HepG2 (cell line): ENCODE results near the gene JHY.

Experiments used
- ATF7 ChIP-seq, 2 experiments: fragments of 450-650 bp in 1 of 2; sonication (generic) in 1 of 2; formaldehyde crosslinking in 1 of 2; IDR thresholded peaks; 2 replicates each; pipeline versions ENCODE4 v1.4.0 to v1.6.1; 2016 to 2020; ENCODE audit warnings: antibody characterized with exemption in 1 of 2, mild to moderate bottlenecking in 1 of 2, missing genetic modification reagents in 1 of 2
- ELF3 ChIP-seq: IDR thresholded peaks from 2 replicates; pipeline ENCODE4 v1.6.1; 2016; ENCODE audit warnings: missing genetic modification reagents, missing compliant biosample characterization
- FOXP4 ChIP-seq: sonication (generic); formaldehyde crosslinking; IDR thresholded peaks from 2 replicates; pipeline ENCODE4 v1.4.0; 2020; ENCODE audit warnings: missing genetic modification reagents
- POLR2A ChIP-seq, 2 experiments: IDR thresholded peaks; 2 replicates each; pipeline ENCODE4 v1.6.1; 2011; ENCODE audit warnings: low read depth in 2 of 2, low read length in 2 of 2, mild to moderate bottlenecking in 1 of 2, moderate library complexity in 1 of 2; ENCODE audit not compliant: insufficient read depth in 1 of 2
- STAT5B ChIP-seq: sonication (generic); formaldehyde crosslinking; IDR thresholded peaks from 2 replicates; pipeline ENCODE4 v1.4.0; 2020; ENCODE audit warnings: missing genetic modification reagents
- TP53 ChIP-seq: sonication (generic); formaldehyde crosslinking; conservative IDR thresholded peaks from 2 replicates; pipeline ENCODE4 v1.4.0; 2020; ENCODE audit warnings: missing genetic modification reagents
- TSC22D2 ChIP-seq: sonication (generic); formaldehyde crosslinking; IDR thresholded peaks from 2 replicates; pipeline ENCODE4 v1.5.1; 2020; ENCODE audit warnings: missing genetic modification reagents, mild to moderate bottlenecking, borderline replicate concordance
- ZBTB42 ChIP-seq: sonication (generic); formaldehyde crosslinking; IDR thresholded peaks from 2 replicates; pipeline ENCODE4 v1.5.0; 2020; ENCODE audit warnings: mild to moderate bottlenecking, missing genetic modification reagents
- ZNF274 ChIP-seq: sonication (generic); formaldehyde crosslinking; IDR thresholded peaks from 2 replicates; pipeline ENCODE4 v1.5.1; 2020; ENCODE audit warnings: mild to moderate bottlenecking, missing genetic modification reagents
- ZNF776 ChIP-seq: sonication (generic); formaldehyde crosslinking; IDR thresholded peaks from 2 replicates; pipeline ENCODE4 v1.4.0; 2020; ENCODE audit warnings: mild to moderate bottlenecking, missing genetic modification reagents
- TF ChIP-seq, protein P1 (sequence below): sonication (generic); formaldehyde crosslinking; IDR thresholded peaks from 2 replicates; pipeline ENCODE4 v1.5.0; 2020; ENCODE audit warnings: mild to moderate bottlenecking, missing genetic modification reagents, moderate library complexity

DNA sequence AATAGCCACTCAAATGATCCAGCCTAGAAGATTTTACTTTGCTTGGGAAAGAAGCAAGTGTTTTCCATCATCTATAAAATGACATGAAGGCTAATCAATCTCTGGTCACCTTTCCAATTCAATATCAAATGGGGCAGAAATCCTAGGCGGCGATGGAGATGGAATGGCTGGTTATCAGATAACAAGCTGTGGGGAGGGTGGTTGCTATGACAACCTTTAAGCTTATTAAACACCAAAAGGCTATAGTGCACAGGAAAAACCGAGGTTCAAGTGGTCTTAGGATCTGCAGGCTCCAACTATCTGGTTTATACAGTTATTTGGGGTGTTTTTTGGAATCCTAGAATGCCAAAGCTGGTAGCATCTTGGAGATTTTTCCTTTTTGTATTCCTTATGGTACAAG is 113.0 kb downstream of the JHY start:
- no peak for TF ChIP-seq ELF3 (CRISPR knock-in tag)
- no peak for TF ChIP-seq FOXP4 (CRISPR knock-in tag)
- no peak for TF ChIP-seq TP53 (CRISPR knock-in tag)
- no peak for TF ChIP-seq ZNF776 (CRISPR knock-in tag)
- TF ChIP-seq, protein P1, sequence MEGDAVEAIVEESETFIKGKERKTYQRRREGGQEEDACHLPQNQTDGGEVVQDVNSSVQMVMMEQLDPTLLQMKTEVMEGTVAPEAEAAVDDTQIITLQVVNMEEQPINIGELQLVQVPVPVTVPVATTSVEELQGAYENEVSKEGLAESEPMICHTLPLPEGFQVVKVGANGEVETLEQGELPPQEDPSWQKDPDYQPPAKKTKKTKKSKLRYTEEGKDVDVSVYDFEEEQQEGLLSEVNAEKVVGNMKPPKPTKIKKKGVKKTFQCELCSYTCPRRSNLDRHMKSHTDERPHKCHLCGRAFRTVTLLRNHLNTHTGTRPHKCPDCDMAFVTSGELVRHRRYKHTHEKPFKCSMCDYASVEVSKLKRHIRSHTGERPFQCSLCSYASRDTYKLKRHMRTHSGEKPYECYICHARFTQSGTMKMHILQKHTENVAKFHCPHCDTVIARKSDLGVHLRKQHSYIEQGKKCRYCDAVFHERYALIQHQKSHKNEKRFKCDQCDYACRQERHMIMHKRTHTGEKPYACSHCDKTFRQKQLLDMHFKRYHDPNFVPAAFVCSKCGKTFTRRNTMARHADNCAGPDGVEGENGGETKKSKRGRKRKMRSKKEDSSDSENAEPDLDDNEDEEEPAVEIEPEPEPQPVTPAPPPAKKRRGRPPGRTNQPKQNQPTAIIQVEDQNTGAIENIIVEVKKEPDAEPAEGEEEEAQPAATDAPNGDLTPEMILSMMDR (CRISPR knock-in tag) = no peak
- TF ChIP-seq TSC22D2 (CRISPR knock-in tag) = no peak
- TF ChIP-seq ZBTB42 (CRISPR knock-in tag) = no peak
- TF ChIP-seq STAT5B (CRISPR knock-in tag) = no peak
- no peak for TF ChIP-seq ZNF274
- no peak for TF ChIP-seq POLR2A (IDR thresholded peaks at IDR 0.05; ENCODE audit: insufficient read depth in 1 of 2, low read depth in 2 of 2, low read length in 2 of 2)
- no peak for TF ChIP-seq ATF7 (IDR thresholded peaks at IDR 0.05)
- TF ChIP-seq ATF7 (CRISPR knock-in tag; IDR thresholded peaks at IDR 0.05) = no peak
